Measurements from ENCODE around the gene RAB5B.

DNA sequence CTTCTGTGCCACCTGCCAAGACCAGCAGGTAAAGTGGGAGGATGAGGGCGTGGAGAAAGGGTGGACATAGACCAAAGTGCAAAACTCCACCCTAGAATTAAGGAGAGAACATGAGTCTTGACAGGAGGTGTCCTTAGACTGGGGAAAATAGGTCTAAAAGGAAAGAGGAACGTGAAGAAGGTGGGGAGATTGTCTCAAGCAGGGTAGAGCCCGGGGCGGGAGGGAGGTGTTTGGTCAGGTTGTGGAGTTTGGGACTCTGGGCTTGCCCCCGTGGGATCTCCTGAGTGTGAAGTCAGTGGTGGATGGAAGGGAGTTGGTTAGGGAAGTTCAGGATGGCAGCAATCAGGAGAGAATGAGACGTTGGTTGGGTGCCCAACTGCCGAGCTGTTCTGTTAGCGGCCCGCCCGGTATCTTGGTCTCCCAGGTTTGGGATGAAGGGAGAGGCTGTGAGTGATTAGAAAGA is 42.5 kb upstream of the RAB5B start:
- TF ChIP-seq, protein P1, sequence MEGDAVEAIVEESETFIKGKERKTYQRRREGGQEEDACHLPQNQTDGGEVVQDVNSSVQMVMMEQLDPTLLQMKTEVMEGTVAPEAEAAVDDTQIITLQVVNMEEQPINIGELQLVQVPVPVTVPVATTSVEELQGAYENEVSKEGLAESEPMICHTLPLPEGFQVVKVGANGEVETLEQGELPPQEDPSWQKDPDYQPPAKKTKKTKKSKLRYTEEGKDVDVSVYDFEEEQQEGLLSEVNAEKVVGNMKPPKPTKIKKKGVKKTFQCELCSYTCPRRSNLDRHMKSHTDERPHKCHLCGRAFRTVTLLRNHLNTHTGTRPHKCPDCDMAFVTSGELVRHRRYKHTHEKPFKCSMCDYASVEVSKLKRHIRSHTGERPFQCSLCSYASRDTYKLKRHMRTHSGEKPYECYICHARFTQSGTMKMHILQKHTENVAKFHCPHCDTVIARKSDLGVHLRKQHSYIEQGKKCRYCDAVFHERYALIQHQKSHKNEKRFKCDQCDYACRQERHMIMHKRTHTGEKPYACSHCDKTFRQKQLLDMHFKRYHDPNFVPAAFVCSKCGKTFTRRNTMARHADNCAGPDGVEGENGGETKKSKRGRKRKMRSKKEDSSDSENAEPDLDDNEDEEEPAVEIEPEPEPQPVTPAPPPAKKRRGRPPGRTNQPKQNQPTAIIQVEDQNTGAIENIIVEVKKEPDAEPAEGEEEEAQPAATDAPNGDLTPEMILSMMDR (optimal IDR thresholded peaks at IDR 0.05 in 1 of 3, IDR thresholded peaks at IDR 0.05 in 1 of 3, conservative IDR thresholded peaks at IDR 0.05 in 1 of 3; ENCODE audit: extremely low read depth in 1 of 3, insufficient read depth in 2 of 3, low read length in 3 of 3) = no peak
- TF ChIP-seq EZH2 (IDR thresholded peaks at IDR 0.05; ENCODE audit: low read length) = no peak

Data from keratinocyte (primary cell).